Endometrium (tissue), 2 donors: ENCODE measurements around the gene ARHGEF2.
A peak's percentile ranks its signal among the peaks of the same experiment; 100 is the strongest.
"Not testable (repeated sequence)": the region's sequence is repeated elsewhere in the genome, so short reads cannot be mapped to it uniquely, and the experiment has no call there.

Experiments used
- FAIRE-seq: peaks from 2 replicates; lab custom pipeline; 2012; peaks lifted over from hg19 to GRCh38; lab: Jason Lieb, UNC
- donor health status: control.
- donor health status: control.

ARHGEF2 gene

DNA sequence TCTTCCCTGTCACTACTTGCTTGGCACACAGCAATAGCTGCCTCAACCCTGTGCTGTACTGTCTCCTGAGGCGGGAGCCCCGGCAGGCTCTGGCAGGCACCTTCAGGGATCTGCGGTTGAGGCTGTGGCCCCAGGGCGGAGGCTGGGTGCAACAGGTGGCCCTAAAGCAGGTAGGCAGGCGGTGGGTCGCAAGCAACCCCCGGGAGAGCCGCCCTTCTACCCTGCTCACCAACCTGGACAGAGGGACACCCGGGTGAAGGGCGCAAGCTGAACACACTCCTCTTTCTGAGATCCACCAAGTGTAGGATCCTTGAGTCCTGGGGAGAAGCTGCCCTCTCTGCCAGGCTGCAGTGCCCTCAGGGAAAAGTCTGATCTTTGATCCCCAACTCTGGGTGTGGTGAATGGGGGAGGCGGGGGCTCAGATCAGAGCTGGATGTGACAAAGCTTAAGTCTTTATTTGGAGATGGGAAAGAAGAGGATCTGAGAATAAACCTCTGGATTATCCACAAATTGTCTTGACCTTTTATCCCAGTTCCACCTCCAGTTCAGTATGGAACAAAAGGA is 35.7 kb downstream of the ARHGEF2 start:
- FAIRE-seq: no peak

DNA sequence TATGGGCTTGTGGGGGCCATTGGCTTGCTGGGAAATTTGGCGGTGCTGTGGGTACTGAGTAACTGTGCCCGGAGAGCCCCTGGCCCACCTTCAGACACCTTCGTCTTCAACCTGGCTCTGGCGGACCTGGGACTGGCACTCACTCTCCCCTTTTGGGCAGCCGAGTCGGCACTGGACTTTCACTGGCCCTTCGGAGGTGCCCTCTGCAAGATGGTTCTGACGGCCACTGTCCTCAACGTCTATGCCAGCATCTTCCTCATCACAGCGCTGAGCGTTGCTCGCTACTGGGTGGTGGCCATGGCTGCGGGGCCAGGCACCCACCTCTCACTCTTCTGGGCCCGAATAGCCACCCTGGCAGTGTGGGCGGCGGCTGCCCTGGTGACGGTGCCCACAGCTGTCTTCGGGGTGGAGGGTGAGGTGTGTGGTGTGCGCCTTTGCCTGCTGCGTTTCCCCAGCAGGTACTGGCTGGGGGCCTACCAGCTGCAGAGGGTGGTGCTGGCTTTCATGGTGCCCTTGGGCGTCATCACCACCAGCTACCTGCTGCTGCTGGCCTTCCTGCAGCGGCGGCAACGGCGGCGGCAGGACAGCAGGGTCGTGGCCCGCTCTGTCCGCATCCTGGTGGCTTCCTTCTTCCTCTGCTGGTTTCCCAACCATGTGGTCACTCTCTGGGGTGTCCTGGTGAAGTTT is 36.4 kb downstream of the ARHGEF2 start:
- FAIRE-seq: no peak

DNA sequence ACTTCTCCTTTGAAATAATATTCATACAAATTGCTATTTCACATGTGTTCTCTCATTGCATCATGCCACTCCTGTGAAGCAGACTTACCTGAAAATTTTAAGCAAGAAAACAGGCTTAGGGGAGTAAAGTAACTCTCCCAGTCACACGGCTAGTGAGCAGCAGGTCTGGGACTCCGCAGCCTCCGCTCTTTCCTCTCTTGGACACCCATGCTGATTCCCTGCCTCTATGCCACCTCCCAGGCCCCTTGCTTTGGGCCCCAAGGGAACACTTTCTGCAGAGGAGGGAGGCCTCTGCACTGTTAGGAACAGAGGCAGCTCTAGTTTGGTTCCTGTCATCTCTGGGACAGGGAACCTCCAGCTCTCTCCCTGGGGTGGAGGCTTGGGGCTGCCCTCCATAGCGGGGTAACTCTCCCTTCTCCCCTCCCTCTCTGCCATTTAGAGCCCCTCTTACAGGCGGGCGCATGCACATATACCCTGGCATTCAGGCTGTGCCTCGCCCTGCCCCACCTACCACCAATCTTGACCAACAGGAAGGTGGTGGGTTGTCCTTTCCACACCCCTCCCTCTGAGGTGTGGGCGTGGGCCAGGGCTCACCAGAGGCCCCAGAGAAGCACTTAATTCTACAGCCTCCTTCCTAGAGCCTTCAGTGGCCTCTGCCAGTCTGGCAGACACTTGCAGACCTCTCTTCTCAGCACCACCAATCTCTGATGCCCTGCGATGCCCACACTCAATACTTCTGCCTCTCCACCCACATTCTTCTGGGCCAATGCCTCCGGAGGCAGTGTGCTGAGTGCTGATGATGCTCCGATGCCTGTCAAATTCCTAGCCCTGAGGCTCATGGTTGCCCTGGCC is 37.1 kb downstream of the ARHGEF2 start, which contains the start of gene RXFP4:
Gene RXFP4, plus strand, starts transcription at position 646 of the 852 bp plus-strand sequence. Its CDS starts 72 bp downstream, at position 718.
- no peak for FAIRE-seq

DNA sequence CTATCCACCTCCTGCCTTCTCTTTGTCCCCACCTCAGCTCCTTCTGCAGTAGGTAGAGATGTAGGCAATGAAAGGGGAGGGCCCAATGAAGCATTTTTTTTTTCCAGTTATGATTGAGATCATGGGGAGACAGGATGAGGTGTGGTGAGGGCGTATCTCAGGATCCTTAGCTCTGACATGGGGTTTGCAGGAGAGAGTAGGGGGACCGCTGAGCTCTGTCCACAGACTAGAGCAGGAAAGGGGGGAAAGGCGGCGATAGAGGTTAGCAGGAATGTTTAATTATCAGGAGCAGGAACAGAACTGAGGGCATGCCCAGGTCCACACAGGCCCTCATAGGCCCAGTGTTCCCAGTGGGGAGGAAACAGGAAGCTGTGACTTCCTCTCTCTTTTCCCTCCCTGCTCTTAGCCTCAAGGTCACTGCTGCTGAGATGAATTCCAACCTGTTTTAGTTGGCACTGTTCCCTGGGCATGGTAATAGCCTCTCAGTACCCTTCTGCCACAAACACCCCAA is 37.8 kb downstream of the ARHGEF2 start:
- FAIRE-seq: no peak

DNA sequence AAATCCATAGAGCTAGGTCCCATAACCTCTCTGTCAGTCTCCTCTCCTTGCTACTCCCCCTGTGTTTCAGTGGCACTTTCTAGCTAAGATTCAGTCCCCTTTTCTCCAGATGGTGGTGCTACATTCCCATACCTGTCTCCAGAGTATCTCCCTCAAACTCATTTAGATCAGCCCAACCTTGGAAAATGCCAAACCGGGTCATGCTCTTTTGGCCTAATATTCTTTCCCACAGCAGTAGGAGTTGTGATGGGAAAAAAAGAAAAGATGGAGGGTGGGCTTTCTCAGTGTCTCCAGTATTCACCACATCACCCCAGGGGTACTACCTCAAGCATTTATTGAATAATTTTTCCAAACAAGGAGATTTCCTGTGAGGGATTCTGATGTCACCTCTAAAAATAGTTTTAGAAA is 40.1 kb downstream of the ARHGEF2 start:
- no peak for FAIRE-seq

DNA sequence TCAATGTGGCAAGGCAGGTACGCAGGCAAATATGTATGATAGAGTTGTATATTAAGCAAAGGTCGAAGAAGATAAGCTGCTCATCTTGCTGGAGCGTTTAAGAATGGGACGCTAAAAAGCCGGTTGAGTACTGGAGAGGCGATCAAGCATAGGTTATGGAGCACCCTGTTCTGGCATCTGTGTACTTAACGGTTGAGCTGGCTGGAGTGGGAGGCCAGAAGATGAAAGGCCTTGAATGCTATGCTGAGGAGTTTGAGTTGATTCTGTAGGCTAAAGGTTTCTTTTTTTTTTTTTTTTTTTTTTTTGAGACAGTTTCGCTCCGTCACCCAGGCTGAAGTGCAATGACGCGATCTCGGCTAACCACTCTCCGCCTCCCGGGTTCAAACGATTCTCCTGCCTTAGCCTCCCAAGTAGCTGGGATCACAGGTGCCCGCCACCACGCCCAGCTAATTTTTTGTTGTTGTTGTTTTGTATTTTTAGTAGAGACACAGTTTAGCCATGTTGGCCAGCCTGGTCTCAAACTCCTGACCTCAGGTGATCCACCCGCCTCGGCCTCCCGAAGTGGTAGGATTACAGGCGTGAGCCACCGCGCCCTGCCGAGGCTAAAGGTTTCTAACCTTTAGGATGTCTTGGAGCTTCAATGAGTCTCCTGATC is 43.3 kb downstream of the ARHGEF2 start:
- FAIRE-seq: no peak

DNA sequence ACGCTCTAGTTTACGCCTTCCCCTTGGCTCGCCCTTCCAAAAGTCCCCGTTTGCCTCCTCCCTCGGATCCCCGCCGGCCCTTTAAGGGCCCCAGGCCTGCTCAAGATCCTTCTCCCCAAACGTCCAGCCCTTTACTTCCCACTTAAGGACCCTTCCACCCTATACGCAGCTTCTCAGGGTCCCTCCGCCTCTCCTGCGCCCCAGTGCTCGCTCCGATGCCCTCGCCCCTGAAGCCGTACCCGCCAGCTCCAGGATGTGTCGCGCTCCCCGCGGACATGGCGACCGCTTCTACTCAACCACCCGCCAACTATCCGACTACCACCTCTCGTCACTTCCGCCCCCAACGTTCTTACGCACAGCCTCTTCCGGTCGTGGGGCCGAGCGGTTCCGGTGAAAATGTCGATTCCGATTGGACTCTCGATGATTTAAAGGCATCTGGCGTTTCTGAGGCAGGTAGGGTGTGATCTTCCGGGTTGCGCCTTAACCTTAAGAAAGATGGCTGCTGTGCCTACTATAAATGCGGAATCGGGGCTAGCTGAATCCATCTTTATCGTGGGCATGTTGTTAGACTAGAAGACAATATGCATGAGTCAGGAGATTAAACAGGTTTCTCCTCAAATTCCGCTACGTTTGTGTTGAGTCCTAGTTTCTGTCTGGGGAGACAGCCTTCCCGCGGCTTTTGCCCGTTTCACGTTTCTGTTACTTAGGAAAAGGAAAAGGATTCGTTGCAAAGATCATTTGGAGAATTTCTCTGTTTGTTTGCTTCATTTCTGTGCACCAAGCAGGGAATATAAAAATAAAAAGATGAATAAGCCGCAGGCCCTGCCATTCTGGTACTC is 44.0 kb downstream of the ARHGEF2 start, which contains the start of gene KHDC4:
Gene KHDC4, minus strand, starts transcription at position 317 of the 839 bp plus-strand sequence. Its CDS starts 40 bp downstream, at position 277.
- peak; percentile 98 for FAIRE-seq

DNA sequence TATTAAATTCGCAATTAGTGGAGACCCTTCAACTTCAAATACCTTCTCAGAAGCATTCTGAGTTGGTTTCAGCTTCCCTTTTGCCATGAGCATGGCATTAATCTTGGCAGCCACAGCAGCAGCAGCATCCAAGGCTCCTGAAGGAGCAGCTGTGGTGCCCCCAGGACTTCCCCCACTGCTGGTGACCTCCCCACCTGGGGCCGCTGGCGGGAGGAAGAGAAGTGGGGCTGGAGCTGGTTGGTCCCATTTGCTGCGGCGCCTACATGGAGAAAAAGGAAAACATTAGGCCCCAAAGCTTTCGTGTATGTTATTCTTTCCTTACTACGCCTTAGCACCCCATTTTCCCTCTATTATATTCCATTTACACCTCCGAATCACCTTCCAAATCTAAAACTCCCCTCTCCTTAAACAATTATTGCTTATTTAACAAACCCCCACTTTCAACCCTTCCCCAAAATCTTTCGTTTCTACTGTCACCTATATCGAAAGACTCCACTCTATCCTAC is 44.7 kb downstream of the ARHGEF2 start:
- no peak for FAIRE-seq

DNA sequence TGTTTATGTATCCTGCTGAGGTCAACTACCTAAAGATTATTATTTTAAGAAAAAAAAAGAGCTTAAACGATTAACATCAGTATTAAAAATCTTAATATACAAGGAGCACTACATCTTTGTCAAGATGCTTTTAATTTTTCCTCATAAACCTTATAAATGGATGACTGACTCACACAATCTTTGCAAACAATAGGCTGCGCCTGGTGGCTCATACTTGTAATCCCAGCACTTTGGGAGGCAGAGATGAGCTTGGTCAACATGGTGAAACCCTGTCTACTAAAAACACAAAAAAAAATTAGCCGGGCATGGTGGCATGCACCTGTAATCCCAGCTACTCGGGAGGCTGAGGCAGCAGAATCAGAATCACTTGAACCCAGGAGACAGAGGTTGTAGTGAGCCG is 45.9 kb downstream of the ARHGEF2 start:
- FAIRE-seq: no peak

DNA sequence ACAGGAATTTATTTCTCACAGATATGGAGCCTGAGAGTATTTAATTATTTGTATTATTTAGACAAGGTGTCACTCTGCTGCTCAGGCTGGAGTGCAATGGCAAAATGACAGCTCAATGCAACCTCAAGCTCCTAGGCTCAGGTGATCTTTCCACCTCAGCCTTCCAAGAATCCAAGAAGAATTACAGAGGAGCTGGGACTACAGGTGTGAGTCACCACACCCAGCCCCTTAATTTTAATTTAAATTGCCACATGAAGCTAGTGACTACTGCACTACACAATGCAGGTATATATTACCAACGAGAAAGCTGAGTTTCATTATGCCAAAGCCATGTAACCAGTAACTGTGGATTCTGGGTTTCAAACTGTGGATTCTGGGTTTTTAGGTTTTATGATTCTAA is 46.3 kb downstream of the ARHGEF2 start:
- no peak for FAIRE-seq

DNA sequence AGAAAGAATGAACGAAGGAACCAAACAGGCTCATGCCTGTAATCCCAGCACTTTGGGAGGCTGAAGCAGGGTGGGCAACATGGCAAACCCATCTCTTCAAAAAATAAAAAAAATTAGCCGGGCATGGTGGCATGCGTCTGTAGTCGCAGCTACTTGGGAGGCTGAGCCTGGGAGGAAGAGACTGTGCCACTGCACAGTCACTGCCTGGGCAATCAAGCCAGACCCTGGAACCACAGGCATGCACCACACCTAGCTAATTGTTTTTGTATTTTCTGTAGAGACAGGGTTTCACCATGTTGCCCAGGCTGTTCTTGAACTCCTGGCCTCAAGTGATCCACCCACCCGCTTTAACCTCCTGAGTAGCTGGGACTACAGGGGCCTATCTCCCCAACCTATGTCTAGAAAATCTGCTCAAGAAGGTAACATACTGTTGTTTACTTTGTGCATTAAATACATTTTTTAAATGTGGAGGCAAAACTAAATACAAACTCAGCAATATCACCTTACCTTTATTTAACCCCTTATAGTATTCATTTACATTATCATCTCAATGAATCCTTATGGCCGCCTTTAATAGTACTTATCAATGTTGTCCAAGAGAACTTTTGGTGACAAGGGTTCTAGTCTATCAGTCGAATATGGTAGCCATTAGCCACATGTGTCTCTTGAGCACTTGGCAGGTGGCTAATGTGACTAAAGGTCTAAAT is 46.9 kb downstream of the ARHGEF2 start:
- FAIRE-seq: no peak

DNA sequence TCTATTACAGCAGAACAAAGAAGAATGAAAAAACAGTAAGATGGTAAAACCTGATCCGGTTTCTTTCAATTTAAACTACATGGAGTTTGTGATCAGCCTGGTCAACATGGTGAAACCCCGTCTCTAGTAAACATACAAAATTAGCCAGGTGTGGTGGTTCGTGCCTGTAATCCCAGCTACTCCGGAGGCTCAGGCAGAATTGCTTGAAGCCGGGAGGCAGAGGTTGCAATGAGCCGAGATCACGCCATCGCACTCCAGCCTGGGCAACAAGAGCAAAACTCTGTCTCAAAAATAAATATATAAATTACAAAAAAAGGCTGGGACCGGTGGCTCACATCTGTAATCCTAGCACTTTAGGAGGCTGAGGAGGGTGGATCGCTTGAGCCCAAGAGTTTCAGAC is 47.6 kb downstream of the ARHGEF2 start:
- not testable (repeated sequence) for FAIRE-seq

DNA sequence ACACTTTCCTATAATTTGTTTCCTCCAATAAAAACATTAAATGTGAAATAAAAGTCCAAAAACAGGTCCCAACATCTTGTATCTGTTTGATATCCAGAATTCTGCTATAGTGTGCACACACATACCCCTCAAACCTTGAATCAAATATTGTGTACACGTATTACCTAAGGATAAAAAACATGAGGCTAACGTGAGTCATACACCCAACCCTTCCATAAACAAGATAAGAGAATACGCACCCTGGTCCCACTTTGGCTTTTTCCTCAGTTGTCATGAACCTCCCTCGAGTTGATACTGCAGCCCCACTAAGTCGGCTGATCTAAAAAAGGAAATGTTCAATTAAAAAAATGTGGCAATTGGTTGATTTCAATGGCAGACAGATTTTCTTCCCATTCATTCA is 49.3 kb downstream of the ARHGEF2 start:
- no peak for FAIRE-seq

DNA sequence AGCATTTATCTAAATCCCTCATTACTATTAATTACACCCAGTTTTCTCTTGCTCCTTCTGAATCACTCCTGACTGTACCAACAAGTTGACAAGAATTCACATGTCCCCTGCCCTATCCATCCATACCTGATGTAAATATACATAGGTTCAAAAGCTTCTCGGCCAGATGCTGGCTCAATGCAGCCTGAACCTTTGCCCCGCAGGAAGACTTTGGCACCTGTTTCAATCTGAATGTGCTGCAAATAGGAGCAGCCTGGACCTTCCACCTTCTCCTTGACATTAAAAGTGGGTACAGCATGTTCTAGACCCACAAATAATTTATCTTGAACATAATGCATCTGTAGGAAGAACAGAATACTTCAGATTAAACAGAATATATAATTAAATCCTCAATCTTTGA is 52.8 kb downstream of the ARHGEF2 start:
- FAIRE-seq: no peak

DNA sequence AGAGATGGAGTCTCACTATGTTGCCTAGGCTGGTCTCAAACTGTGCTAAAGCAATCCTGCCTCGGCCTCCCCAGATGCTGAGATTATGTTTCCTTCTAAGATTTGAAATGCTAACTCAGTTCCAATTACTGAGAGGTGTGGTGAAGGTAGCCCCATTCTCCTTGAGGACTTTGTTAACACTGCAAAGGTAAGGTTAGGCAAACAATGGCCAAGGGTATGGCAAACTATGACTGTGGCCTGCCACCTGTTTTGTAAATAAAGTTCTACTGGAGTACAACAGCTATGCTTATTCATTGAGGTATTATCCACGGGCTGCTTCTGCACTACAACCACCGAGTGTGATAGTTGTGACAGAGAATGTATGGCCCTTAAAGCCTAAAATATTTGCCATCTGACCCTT is 57.6 kb downstream of the ARHGEF2 start:
- FAIRE-seq: no peak

DNA sequence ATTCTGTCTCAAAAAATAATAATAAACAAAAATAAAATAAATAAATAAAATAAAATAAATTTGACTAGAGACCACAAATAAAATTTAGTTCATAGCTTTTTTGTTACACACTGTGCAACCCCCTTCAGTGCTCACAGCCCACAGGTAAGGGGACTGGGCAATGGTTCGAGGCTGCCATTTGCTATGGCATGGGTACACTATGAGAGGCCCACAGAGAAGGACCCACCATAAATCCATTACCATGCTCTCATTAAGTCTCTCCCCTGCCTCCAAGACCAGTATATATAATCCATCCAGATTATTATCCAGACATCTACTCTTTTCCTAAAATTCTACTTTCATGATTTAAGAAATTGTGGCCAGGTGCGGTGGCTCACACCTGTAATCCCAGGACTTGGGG is 58.5 kb downstream of the ARHGEF2 start:
- no peak for FAIRE-seq

DNA sequence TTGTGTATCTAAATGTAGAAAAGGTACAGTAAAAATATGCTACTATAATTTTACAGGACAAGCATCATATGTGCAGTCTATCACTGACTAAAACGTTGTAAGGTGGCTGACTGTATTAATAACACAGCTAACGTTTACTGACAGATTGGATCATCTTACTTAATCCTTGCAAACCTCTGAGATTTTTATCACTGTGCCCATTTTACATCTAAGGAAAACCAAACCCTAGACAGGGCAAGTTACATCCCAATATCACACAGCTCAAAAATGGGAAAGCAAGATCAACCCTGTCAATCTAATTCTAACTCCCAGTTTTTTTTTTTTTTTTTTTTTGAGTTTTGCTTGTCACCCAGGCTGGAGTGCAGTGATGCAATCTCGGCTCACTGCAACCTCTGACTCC is 59.7 kb downstream of the ARHGEF2 start:
- FAIRE-seq: no peak

DNA sequence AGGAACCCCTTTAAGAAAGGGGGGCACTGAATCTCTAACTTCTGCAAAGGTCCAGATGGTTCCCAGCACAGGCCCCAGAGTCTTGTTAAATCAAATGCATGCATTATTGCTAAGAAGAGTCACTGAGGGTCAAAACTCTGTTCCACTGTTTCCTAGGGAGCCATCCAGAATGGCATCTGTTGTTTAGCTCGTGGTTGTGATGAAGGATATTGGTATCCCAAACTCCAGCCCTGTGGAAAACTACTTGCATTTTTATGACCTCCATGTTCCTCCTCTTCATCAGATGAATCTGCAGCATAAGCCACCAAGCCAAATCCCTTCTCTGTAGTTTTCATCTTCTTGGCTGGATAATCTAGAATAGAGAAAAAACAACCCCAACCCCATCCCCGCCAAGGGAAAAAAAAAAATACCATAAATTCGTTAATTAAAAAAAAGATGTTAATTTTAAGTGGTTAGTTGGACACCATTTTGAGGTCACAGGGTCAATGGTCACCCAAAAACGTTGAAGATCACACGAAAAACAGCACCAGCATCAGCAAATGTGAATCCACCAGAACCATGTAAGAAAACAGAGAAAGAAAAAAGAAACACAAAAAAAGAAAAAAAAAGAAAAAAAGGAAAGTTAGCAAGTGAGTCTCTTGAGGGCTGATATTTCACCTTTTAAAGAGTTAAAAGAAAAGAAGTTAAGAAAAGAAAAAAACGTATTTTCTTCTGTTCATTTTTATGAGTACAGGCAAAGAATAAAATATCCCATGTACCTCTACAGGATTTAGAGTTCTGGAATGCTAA is 64.2 kb downstream of the ARHGEF2 start:
- no peak for FAIRE-seq

DNA sequence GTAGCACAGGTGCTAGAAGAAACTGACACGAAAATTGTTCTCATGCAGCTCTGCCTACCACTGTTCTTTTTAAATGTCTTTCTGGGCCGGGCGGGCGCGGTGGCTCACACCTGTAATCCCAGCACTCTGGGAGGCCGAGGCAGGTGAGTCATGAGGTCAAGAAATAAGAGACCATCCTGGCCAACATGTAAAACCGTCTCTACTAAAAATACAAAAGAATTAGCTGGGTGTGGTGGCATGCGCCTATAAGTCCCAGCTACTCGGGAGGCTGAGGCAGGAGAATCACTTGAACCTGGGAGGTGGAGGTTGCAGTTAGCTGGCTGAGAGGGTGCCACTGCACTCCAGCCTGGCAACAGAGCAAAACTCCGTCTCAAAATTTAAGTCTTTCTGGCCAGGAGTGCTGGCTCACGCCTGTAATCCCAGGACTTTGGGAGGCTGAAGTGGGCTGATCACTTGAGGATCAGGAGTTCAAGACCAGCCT is 66.3 kb downstream of the ARHGEF2 start:
- FAIRE-seq: no peak
